H1 (cell line): Measurements from ENCODE around the gene PRRG1. TPM values are rescaled to one million over a fixed set of nuclear protein-coding genes. Genes with fewer than 3 reads are reported as not detected.
"Not testable (repeated sequence)": the region's sequence is repeated elsewhere in the genome, so short reads cannot be mapped to it uniquely, and the experiment has no call there.

Experiments used
- CTCF ChIA-PET: fragments of 300-600 bp; sonication (Branson Sonifier 250); formaldehyde crosslinking; loops from one replicate; lab custom pipeline; 2021; ENCODE audit not compliant: partially characterized antibody; lab: Charles Lee
- POLR2A ChIA-PET: fragments of 300-600 bp; sonication (Branson Sonifier 250); formaldehyde crosslinking; loops from one replicate; lab custom pipeline; 2021; ENCODE audit warnings: inconsistent platforms; ENCODE audit not compliant: partially characterized antibody; lab: Charles Lee
- DNase-seq, 2 experiments: peaks; one replicate each; pipeline versions ENCODE4 v3.0.0 to v3.0.0-alpha.2; 2010 to 2022; ENCODE audit warnings: low spot score in 2 of 2, low read depth in 1 of 2, mixed read lengths in 1 of 2
- FAIRE-seq: peaks from 2 replicates; lab custom pipeline; 2011; peaks lifted over from hg19 to GRCh38; lab: Jason Lieb, UNC
- H2AFZ ChIP-seq: 2 replicates; pipeline ENCODE4 v1.8.1; 2012; ENCODE audit warnings: low read length, inconsistent platforms
- H2AK5ac ChIP-seq: 2 replicates; pipeline ENCODE4 v1.6.1; 2013; ENCODE audit warnings: low read depth, low read length
- H2BK120ac ChIP-seq: replicated peaks from 2 replicates; pipeline ENCODE3; 2013; ENCODE audit warnings: low read depth, low read length, inconsistent platforms
- H2BK12ac ChIP-seq: 2 replicates; pipeline ENCODE4 v1.6.1; 2013; ENCODE audit warnings: low read depth, low read length
- H2BK15ac ChIP-seq: 2 replicates; pipeline ENCODE4 v1.6.1; 2013; ENCODE audit warnings: low read length
- H2BK20ac ChIP-seq: 2 replicates; pipeline ENCODE4 v1.6.1; 2013; ENCODE audit warnings: low read length
- H2BK5ac ChIP-seq: 2 replicates; pipeline ENCODE4 v1.6.1; 2013; ENCODE audit warnings: low read depth, low read length
- H3K14ac ChIP-seq: 2 replicates; pipeline ENCODE4 v1.6.1; 2013; ENCODE audit warnings: inconsistent platforms; ENCODE audit not compliant: insufficient read length
- H3K18ac ChIP-seq: 2 replicates; pipeline ENCODE4 v1.6.1; 2013; ENCODE audit warnings: low read length; ENCODE audit errors: extremely low read depth
- H3K23ac ChIP-seq: 2 replicates; pipeline ENCODE4 v1.6.1; 2013; ENCODE audit warnings: inconsistent platforms; ENCODE audit not compliant: insufficient read length
- H3K23me2 ChIP-seq: 2 replicates; pipeline ENCODE4 v1.6.1; 2013; ENCODE audit warnings: low read depth, low read length
- H3K27ac ChIP-seq: 2 replicates; pipeline ENCODE4 v1.6.1; 2011; ENCODE audit warnings: low read depth, low read length, inconsistent platforms
- H3K27me3 ChIP-seq, 4 experiments: replicated peaks in 1 of 4; 1 replicate in 1 of 4; 2 replicates in 3 of 4; pipeline versions ENCODE4 v1.6.1 to v1.8.1; 2011 to 2013; ENCODE audit warnings: low read length in 3 of 4, mild to moderate bottlenecking in 3 of 4, inconsistent platforms in 2 of 4, mixed read lengths in 2 of 4, moderate library complexity in 1 of 4; ENCODE audit not compliant: control insufficient read depth in 3 of 4, insufficient read depth in 3 of 4; ENCODE audit errors: extremely low read depth in 1 of 4
- H3K36me3 ChIP-seq, 4 experiments: 2 replicates each; pipeline versions ENCODE4 v1.6.1 to v1.8.1; 2011 to 2013; ENCODE audit warnings: mild to moderate bottlenecking in 4 of 4, low read length in 3 of 4, moderate library complexity in 2 of 4, control low read depth in 1 of 4, inconsistent platforms in 1 of 4; ENCODE audit not compliant: insufficient read depth in 4 of 4, control insufficient read depth in 2 of 4
- H3K4ac ChIP-seq: replicated peaks from 2 replicates; pipeline ENCODE3; 2013; ENCODE audit warnings: low read length, low read depth, mixed read lengths, inconsistent platforms; ENCODE audit not compliant: insufficient read length
- H3K4me1 ChIP-seq, 4 experiments: replicated peaks in 1 of 4; 1 replicate in 1 of 4; 2 replicates in 3 of 4; pipeline versions ENCODE4 v1.6.1 to v1.8.1; 2011 to 2013; ENCODE audit warnings: low read length in 3 of 4, inconsistent platforms in 2 of 4, mixed read lengths in 1 of 4; ENCODE audit not compliant: insufficient read depth in 4 of 4, control insufficient read depth in 3 of 4
- H3K4me2 ChIP-seq, 2 experiments: 2 replicates each; pipeline versions ENCODE4 v1.6.1 to v1.8.1; 2011 to 2013; ENCODE audit warnings: low read depth in 2 of 2, low read length in 2 of 2, control low read depth in 1 of 2, inconsistent platforms in 1 of 2, mild to moderate bottlenecking in 1 of 2; ENCODE audit not compliant: insufficient read depth in 1 of 2
- H3K4me3 ChIP-seq, 4 experiments: fragments of 200-600, 300-600 bp in 1 of 4; sonication (generic), shearing (Covaris generic), sonication (Bioruptor Twin) in 1 of 4; 2 replicates each; pipeline versions ENCODE4 v1.5.1 to v1.8.1; 2011 to 2016; ENCODE audit warnings: low read length in 4 of 4, low read depth in 3 of 4, control low read depth in 2 of 4, inconsistent platforms in 2 of 4, mild to moderate bottlenecking in 2 of 4, mixed read lengths in 1 of 4, moderate library complexity in 1 of 4; ENCODE audit not compliant: insufficient read depth in 2 of 4; ENCODE audit errors: extremely low read depth in 1 of 4
- H3K56ac ChIP-seq: replicated peaks from 2 replicates; pipeline ENCODE3; 2013; ENCODE audit warnings: low read depth, mild to moderate bottlenecking, mixed read lengths, low read length, inconsistent platforms; ENCODE audit not compliant: insufficient read length
- H3K79me1 ChIP-seq: 2 replicates; pipeline ENCODE4 v1.6.1; 2013; ENCODE audit warnings: low read depth, low read length, control low read depth
- H3K79me2 ChIP-seq, 2 experiments: 2 replicates each; pipeline versions ENCODE4 v1.6.1 to v1.8.1; 2012 to 2013; ENCODE audit warnings: low read length in 2 of 2, mild to moderate bottlenecking in 2 of 2, inconsistent platforms in 1 of 2; ENCODE audit not compliant: insufficient read depth in 2 of 2, control insufficient read depth in 1 of 2
- H3K9ac ChIP-seq, 4 experiments: replicated peaks in 1 of 4; 1 replicate in 1 of 4; 2 replicates in 3 of 4; pipeline versions ENCODE4 v1.6.1 to v1.8.1; 2011 to 2013; ENCODE audit warnings: low read depth in 3 of 4, low read length in 3 of 4, control low read depth in 2 of 4, mild to moderate bottlenecking in 2 of 4, moderate library complexity in 2 of 4, inconsistent platforms in 1 of 4; ENCODE audit errors: extremely low read depth in 1 of 4
- H3K9me3 ChIP-seq, 2 experiments: 2 replicates each; pipeline versions ENCODE4 v1.6.1 to v1.8.1; 2012 to 2013; ENCODE audit warnings: mild to moderate bottlenecking in 2 of 2, moderate library complexity in 2 of 2, control low read depth in 1 of 2, inconsistent platforms in 1 of 2, low read depth in 1 of 2, low read length in 1 of 2, mixed read lengths in 1 of 2; ENCODE audit not compliant: insufficient read depth in 2 of 2
- H4K20me1 ChIP-seq, 2 experiments: replicated peaks in 1 of 2; 2 replicates each; pipeline versions ENCODE3 to v1.8.1; 2011 to 2013; ENCODE audit warnings: inconsistent platforms in 2 of 2, low read length in 2 of 2, mild to moderate bottlenecking in 1 of 2; ENCODE audit not compliant: insufficient read depth in 2 of 2, control insufficient read depth in 1 of 2
- H4K5ac ChIP-seq: 2 replicates; pipeline ENCODE4 v1.6.1; 2013; ENCODE audit warnings: low read length, low read depth, mixed read lengths, inconsistent platforms; ENCODE audit not compliant: insufficient read length
- H4K8ac ChIP-seq: 2 replicates; pipeline ENCODE4 v1.8.0; 2013; ENCODE audit warnings: mild to moderate bottlenecking, moderate library complexity, low read length, inconsistent platforms; ENCODE audit not compliant: insufficient read depth; ENCODE audit errors: extremely low read depth
- H4K91ac ChIP-seq: replicated peaks from 2 replicates; pipeline ENCODE3; 2013; ENCODE audit warnings: low read length, mixed read lengths, inconsistent platforms; ENCODE audit not compliant: insufficient read length
- CEBPB ChIP-seq: IDR thresholded peaks from 2 replicates; pipeline ENCODE4 v1.6.1; 2012; ENCODE audit warnings: low read depth, low read length
- WGBS, 2 experiments: shearing (Covaris generic) in 1 of 2; methylation state at CpG; one replicate each; pipeline versions ENCODE4 v1.1.6 to v1.1.7; 2013 to 2015; ENCODE audit warnings: low lambda C conversion rate in 2 of 2, mixed read lengths in 2 of 2, inconsistent platforms in 1 of 2, low coverage in 1 of 2, missing lambda C conversion rate in 1 of 2; ENCODE audit not compliant: insufficient replicate concordance in 2 of 2, insufficient coverage in 1 of 2, insufficient read length in 1 of 2; ENCODE audit errors: extremely low coverage in 1 of 2, missing lambda C conversion rate in 1 of 2; 5-methylcytosine and 5-hydroxymethylcytosine counted together
- polyA plus RNA-seq, 7 experiments: library from polyadenylated mRNA; depleted of rRNA in 3 of 7; stranded (reverse) in 5 of 7; unstranded in 2 of 7; fragments of >200 nt in 5 of 7; fragments of 200-250 nt in 2 of 7; gene quantifications; 1 replicate in 5 of 7; 2 replicates in 1 of 7; 4 replicates in 1 of 7; pipeline versions ENCODE4 v1.2.1 to v1.2.3, GENCODE V29; 2011 to 2013; ENCODE audit warnings: missing spikeins in 2 of 7, mixed read lengths in 2 of 7
- total RNA-seq: library from RNA; stranded (reverse); fragmentation: NEBNext Ultra II Directional; extraction: Animal tissue kit (Norgen Biotek cat#: 25700); gene quantifications from 2 replicates; pipeline ENCODE4 v1.2.1, GENCODE V29; 2021

Gene PRRG1
- total and polyA plus RNA-seq, 2 of the 8 experiments (the other 6 are each of a cell fraction or from before 2014, with no cell fraction given), result 10.2 to 10.5 TPM

DNA sequence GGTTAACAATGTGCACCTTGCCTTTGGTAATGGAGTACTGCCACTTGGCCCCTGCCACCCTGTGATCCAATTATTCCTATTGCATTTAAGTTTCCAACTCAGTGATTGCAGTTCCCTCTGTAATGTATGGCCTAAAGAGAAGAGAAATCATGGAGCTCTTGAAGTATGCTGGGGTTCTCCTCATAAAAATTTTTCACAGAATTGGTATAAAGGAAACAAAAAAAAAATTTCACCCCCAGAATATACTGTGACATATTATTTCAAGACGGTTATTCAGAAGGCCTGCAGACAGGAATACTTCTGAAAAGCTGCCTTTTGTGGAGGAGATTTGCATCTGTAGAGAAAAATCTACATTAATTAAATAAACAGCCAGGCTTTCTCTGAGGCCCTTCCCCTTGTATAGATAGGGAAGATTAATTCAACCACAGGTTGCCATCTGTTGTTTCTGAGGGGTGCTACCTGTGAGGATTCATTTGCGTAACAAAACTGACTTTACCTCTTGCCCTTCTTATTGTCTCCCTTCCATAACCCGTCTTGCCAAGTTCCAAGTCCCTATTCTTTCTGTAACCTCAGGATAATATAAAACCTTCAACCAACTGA, 127.5 kb downstream of the PRRG1 start (continued):
- TF ChIP-seq CEBPB, result peak; percentile 31; the same call in 1 of the 2 replicates

DNA sequence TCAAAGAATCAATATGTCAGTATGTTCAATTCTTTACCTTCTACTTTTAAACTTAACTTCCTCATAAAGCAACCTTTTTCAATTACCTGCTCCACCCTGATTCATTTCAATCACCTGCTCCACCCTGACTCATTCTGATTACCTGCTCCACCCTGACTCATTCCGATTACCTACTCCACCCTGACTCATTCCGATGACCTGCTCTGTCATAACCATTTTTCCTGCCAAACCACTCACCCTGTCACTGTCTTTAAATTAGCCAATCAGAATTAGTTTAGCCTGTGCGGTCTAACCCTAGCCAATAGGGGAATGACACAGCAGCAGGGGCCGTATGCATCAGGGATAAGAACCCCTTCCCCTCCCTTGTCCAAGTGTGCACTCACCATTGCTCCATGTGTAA, 135.2 kb downstream of the PRRG1 start:
- H3K36me3 ChIP-seq, H2AFZ ChIP-seq, H3K56ac ChIP-seq, H4K8ac ChIP-seq, H2BK20ac ChIP-seq, H3K23ac ChIP-seq, H2BK120ac ChIP-seq, H2AK5ac ChIP-seq, H3K9me3 ChIP-seq, FAIRE-seq, H3K27ac ChIP-seq, POLR2A ChIA-PET, H2BK15ac ChIP-seq, DNase-seq, H2BK5ac ChIP-seq, H3K79me2 ChIP-seq, H4K5ac ChIP-seq, H3K27me3 ChIP-seq, H3K4me3 ChIP-seq, H2BK12ac ChIP-seq, CTCF ChIA-PET, H3K23me2 ChIP-seq, H4K91ac ChIP-seq, H4K20me1 ChIP-seq, H3K4me1 ChIP-seq, H3K14ac ChIP-seq, H3K9ac ChIP-seq, H3K18ac ChIP-seq, H3K4me2 ChIP-seq, H3K4ac ChIP-seq, H3K79me1 ChIP-seq: not testable (repeated sequence)
- WGBS, 2 experiments, result 95% methylated on average over 4 of the region's 4 CpGs; no CpG with 5 or more reads in 1 of the 2 experiments
